HG03139 (cell line): ENCODE measurements around the gene CELF4.

ENCODE experiments used
- ATAC-seq: cut with Tn5 transposase; IDR thresholded peaks from one replicate; pipeline ENCODE4 v1.9.1; 2021; ENCODE audit not compliant: unreplicated experiment

The CELF4 gene

GRCh38 chr18:37299471-37300304 lies 265.9 kb downstream of the CELF4 start:
- ATAC-seq, result peak; percentile 66

GRCh38 chr18:37298816-37299215 lies 266.8 kb downstream of the CELF4 start:
- no peak for ATAC-seq

- no peak for ATAC-seq
Observed at GRCh38 chr18:37297106-37297505, 268.5 kb downstream of the CELF4 start.

- ATAC-seq, result no peak
Observed at GRCh38 chr18:37294951-37295350, 270.6 kb downstream of the CELF4 start.

GRCh38 chr18:37293359-37293758 lies 272.2 kb downstream of the CELF4 start:
- ATAC-seq, result no peak

- no peak for ATAC-seq
Observed at GRCh38 chr18:37289423-37289822, 276.2 kb downstream of the CELF4 start.

GRCh38 chr18:37287601-37288000 lies 278.0 kb downstream of the CELF4 start:
- ATAC-seq, result no peak

- ATAC-seq, result no peak
Observed at GRCh38 chr18:37286801-37287200, 278.8 kb downstream of the CELF4 start.

GRCh38 chr18:37285825-37286224 lies 279.8 kb downstream of the CELF4 start:
- no peak for ATAC-seq

GRCh38 chr18:37284260-37284659 lies 281.3 kb downstream of the CELF4 start:
- no peak for ATAC-seq

GRCh38 chr18:37282386-37283037 lies 283.1 kb downstream of the CELF4 start:
- ATAC-seq, result no peak

- ATAC-seq, result no peak
Observed at GRCh38 chr18:37280701-37281393, 284.8 kb downstream of the CELF4 start.

- no peak for ATAC-seq
Observed at GRCh38 chr18:37277804-37278203, 287.8 kb downstream of the CELF4 start.

- ATAC-seq, result no peak
Observed at GRCh38 chr18:37276111-37276890, 289.3 kb downstream of the CELF4 start.

GRCh38 chr18:37275237-37275741 lies 290.3 kb downstream of the CELF4 start:
- no peak for ATAC-seq

GRCh38 chr18:37274309-37275236 lies 291.0 kb downstream of the CELF4 start:
- no peak for ATAC-seq

- ATAC-seq, result no peak
Observed at GRCh38 chr18:37272841-37273240, 292.8 kb downstream of the CELF4 start.

- no peak for ATAC-seq
Observed at GRCh38 chr18:37272226-37272625, 293.4 kb downstream of the CELF4 start.

GRCh38 chr18:37270666-37271052 lies 294.9 kb downstream of the CELF4 start:
- ATAC-seq, result no peak
